GM18505 (cell line): Measurements from ENCODE around the gene CTCF.

ENCODE experiments used
- ATAC-seq: cut with Tn5 transposase; IDR thresholded peaks from one replicate; pipeline ENCODE4 v1.9.1; 2021; ENCODE audit not compliant: unreplicated experiment
- POLR2A ChIP-seq: IDR thresholded peaks from 4 replicates; pipeline ENCODE4 v1.6.1; 2011; ENCODE audit warnings: borderline replicate concordance; ENCODE audit not compliant: insufficient read depth, insufficient read length; ENCODE audit errors: extremely low read depth

CTCF gene

DNA sequence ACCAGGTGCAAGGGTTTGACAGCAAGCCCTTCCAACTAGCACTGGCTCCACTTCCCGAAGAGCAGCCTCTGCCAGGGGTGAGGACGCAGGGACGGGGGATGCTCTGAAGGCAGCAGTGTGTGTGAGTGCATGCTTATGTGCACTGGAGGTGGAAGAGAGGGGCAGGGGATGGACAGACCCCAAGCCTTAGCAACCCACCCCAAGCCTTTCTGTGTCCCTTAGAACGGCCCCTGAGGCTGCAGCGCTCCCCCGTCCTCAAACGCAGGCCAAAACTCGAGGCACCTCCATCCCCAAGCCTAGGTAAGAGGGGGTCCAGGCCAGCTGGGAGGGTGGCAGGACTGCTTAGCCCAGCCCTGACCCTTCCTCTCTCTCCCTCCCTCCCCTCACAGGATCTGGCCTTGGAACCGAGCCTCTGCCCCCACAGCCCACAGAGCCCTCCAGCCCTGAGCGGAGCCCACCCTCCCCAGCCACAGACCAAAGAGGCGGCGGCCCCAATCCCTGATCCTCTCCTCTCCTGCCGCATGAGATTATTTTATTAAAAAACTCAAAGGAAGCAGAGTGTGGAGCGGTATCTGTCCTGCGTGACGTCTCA, 94.8 kb downstream of the CTCF start:
- no peak for ATAC-seq
- TF ChIP-seq POLR2A, result no peak

DNA sequence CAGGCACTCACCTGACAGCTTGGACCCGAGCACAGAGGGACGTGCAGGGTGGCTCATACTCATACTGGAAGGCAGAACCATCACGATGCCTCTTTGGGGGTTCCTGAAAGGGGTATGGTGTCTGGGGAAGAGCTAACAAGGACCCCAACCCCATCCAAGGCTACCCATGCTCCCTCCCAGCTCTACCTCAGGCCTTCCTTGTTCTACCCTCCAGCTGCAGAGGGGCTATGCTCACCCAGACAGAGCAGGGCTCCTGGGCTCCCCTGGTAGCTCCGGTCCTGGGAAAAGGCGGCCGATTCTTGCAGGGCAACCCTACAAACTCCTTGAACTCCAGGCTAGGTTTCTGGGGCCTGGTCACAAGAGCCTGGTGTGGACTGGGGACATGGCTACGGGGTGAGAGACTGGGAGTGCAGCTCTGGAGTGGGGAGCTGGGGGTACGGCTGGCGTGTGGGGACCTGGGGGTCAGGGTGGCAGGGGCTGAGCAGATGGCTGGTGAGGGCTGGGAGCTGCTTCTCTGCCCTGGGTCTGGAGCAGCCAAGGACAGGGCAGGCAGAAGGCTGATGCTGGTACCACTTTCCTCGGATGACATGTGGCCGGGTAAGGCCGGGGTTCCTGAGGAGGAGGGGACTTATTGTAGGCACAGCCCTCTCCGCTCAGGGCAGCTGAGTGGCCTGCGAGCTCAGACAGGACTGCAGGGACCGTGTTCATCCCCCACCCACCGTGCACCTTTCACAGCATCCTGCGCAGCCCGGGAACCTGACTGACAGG, 95.6 kb downstream of the CTCF start:
- no peak for ATAC-seq
- no peak for TF ChIP-seq POLR2A

DNA sequence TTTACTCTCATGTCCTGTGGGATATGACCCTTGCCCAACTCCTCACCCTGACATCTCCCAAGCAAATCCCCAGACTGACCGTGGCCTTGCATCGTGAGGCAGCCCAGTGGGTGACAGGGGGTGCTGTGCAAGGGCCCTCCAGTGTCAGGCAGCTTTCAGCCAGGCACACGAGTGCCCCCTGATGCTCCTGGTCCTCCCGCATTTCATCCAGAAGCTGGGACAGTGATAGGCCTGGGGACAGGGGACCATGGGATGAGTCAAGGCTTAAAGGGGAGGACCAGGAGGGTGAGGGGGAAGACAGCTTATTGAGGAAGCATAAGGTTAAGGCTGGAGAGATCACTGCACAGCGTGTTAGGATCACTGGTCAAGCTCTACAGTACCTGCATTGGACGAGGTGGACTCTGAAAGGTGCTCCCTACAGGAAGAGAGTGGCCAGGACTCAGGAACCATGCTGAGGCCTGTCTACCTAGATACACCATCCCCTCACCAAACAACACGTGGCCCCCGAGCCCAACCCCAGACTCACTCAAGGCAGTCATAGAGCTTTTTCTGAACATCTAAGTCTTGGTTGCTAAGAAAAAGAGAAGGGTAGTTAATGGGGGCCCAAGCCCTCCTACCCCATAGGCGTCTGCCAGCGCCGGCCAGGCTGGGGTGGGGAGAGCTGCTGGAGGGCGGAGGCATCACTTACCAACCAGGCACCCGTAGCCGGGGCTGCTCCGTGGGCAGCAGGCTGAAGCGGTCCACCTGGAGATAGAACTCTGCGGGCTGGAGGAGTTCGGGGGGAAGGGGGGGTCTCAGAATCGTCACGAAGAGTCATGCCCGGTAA, 96.7 kb downstream of the CTCF start:
- no peak for ATAC-seq
- no peak for TF ChIP-seq POLR2A

- ATAC-seq, result peak; percentile 61
- TF ChIP-seq POLR2A, result peak; percentile 84
Measured at GRCh38 chr16:67659675-67660563, 97.6 kb downstream of the CTCF start, which contains the start of gene ACD. TSS of gene ACD (minus strand) at chr16:67660260. CDS start at chr16:67660220, 40 bp downstream.

GRCh38 chr16:67660564-67661028, 98.3 kb downstream of the CTCF start, which contains the start of gene PARD6A:
TSS of gene PARD6A (plus strand) at chr16:67660960. CDS start at chr16:67661039, 79 bp downstream.
- no peak for TF ChIP-seq POLR2A
- ATAC-seq, result peak; percentile 70

DNA sequence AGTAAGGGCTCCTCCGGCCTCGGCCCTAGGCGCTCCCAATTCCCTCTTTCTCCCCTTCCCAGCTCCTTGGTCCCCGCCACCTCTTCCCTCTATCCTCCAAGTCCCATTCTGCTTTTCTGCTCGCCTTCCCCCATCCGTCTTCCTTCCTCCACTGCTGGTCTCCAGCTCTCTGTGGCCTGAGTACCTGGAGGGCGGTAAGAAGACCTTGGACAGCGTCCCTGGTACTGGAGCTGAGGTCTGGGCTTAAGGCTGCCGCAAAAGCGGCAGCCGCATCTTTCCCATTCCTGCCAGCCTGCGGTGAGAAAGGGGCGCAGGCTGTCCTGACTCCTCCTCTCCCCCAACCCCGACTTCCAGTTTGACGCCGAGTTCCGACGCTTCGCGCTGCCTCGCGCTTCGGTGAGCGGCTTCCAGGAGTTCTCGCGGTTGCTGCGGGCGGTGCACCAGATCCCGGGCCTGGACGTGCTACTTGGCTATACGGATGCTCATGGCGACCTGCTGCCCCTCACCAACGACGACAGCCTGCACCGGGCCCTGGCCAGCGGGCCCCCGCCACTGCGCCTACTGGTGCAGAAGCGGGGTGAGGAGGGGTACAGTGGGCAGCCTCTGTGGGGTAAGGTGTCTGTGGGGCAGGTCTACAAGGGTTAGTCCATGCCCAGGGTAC, 98.9 kb downstream of the CTCF start:
- TF ChIP-seq POLR2A, result no peak
- no peak for ATAC-seq

GRCh38 chr16:67661886-67662652, 99.7 kb downstream of the CTCF start:
- no peak for TF ChIP-seq POLR2A
- ATAC-seq, result no peak

DNA sequence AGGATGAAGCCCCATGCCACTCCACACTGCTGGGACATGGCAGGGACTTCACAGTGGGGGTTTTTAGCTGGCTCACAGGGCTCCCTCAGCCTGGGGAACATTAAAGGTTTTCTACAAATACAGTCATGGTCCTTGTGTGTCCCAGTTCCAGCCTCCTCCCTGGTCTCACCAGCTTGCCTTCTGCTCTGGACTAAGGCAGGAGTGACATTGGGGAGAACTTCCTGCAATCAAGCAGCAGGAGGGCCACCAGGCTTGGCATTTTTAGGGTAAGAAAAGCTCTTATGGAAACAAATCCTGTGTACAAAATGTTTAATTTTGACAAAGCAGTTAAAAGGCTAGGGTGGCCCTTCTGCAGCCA, 100.3 kb downstream of the CTCF start:
- TF ChIP-seq POLR2A, result no peak
- no peak for ATAC-seq

DNA sequence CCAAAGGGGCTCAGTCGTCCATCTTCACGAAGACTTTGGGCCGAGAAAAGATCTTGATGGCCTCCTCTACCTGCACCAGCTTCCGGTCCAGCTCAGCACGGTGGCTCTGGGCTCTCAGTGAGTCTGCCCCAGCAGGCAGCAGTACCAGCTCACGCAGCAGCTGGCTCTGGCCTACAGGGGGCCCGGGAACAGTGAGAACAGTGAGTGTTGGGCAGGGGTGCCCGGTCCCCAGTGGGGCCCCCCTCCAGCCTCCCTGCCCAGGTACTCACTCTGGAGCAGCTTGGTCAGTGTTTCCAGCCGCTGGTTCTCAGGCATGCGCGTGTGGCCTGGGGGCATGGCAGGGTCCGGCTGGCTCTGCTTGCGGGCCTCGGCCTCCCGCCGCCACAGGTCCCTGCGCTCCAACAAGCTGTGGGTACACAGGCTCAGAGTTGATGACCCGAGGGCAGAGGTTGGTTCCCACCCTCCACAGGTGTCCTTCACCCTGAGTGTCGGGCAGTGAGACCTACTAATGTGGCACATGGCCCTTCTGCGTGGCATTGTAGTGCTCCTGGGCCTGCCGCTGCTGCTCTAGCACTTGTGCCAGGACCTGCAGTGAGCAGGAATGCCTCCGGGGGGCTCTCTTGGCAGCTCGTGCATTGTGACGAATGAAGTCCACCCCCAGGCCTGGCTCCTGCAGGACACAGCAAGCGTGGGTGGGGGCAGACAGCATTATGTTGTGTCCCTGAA, 101.0 kb downstream of the CTCF start:
- no peak for ATAC-seq

GRCh38 chr16:67663877-67664222, 101.5 kb downstream of the CTCF start:
- no peak for ATAC-seq
- no peak for TF ChIP-seq POLR2A

More for the DNA sequence above, 101.0 kb downstream of the CTCF start:
- no peak for TF ChIP-seq POLR2A

GRCh38 chr16:67664258-67664657, 101.9 kb downstream of the CTCF start:
- no peak for TF ChIP-seq POLR2A
- ATAC-seq, result no peak
